IMR-90 (cell line): ENCODE results near the gene NUP98.

ENCODE experiments used
- BHLHE40 ChIP-seq: fragments of 150-350 bp; IDR thresholded peaks from 2 replicates; pipeline ENCODE4 v1.6.1; 2016; ENCODE audit warnings: mild to moderate bottlenecking, low read depth, low read length
- CEBPB ChIP-seq: IDR thresholded peaks from 2 replicates; pipeline ENCODE4 v1.6.1; 2012; ENCODE audit warnings: low read depth, low read length, improper control_type of control experiment
- FOS ChIP-seq: fragments of 150-350 bp; IDR thresholded peaks from 2 replicates; pipeline ENCODE4 v1.6.1; 2016; ENCODE audit warnings: low read depth, low read length
- MAFK ChIP-seq: IDR thresholded peaks from 2 replicates; pipeline ENCODE4 v1.6.1; 2012; ENCODE audit warnings: low read depth, low read length, improper control_type of control experiment
- MXI1 ChIP-seq: IDR thresholded peaks from 2 replicates; pipeline ENCODE4 v1.6.1; 2012; ENCODE audit warnings: low read depth, mild to moderate bottlenecking, low read length, moderate library complexity, borderline replicate concordance
- NFE2L2 ChIP-seq: fragments of 150-350 bp; IDR thresholded peaks from 2 replicates; pipeline ENCODE4 v1.6.1; 2016; ENCODE audit warnings: low read depth, mild to moderate bottlenecking, low read length
- POLR2A ChIP-seq: IDR thresholded peaks from 2 replicates; pipeline ENCODE4 v1.6.1; 2012; ENCODE audit warnings: mild to moderate bottlenecking, low read depth, low read length
- RAD21 ChIP-seq: IDR thresholded peaks from 2 replicates; pipeline ENCODE4 v1.6.1; 2012; ENCODE audit warnings: low read length, improper control_type of control experiment
- RCOR1 ChIP-seq: IDR thresholded peaks from 2 replicates; pipeline ENCODE4 v1.6.1; 2012; ENCODE audit warnings: mild to moderate bottlenecking, low read length, improper control_type of control experiment; ENCODE audit not compliant: insufficient replicate concordance
- RFX5 ChIP-seq: IDR thresholded peaks from 2 replicates; pipeline ENCODE4 v1.8.0; 2012; ENCODE audit warnings: low read depth, mild to moderate bottlenecking, low read length, moderate library complexity
- SMC3 ChIP-seq: fragments of 150-350 bp; IDR thresholded peaks from 2 replicates; pipeline ENCODE4 v1.6.1; 2016; ENCODE audit warnings: low read depth, mild to moderate bottlenecking, antibody characterized with exemption, low read length, moderate library complexity
- TF ChIP-seq, protein P1 (sequence below): conservative IDR thresholded peaks from 2 replicates; pipeline ENCODE4 v1.5.1; 2012; ENCODE audit warnings: mild to moderate bottlenecking, low read depth, low read length, improper control_type of control experiment
- TF ChIP-seq, protein P2 (sequence below): fragments of 150-350 bp; IDR thresholded peaks from 2 replicates; pipeline ENCODE4 v1.6.1; 2016; ENCODE audit warnings: low read depth, mild to moderate bottlenecking, low read length, moderate library complexity, borderline replicate concordance

DNA sequence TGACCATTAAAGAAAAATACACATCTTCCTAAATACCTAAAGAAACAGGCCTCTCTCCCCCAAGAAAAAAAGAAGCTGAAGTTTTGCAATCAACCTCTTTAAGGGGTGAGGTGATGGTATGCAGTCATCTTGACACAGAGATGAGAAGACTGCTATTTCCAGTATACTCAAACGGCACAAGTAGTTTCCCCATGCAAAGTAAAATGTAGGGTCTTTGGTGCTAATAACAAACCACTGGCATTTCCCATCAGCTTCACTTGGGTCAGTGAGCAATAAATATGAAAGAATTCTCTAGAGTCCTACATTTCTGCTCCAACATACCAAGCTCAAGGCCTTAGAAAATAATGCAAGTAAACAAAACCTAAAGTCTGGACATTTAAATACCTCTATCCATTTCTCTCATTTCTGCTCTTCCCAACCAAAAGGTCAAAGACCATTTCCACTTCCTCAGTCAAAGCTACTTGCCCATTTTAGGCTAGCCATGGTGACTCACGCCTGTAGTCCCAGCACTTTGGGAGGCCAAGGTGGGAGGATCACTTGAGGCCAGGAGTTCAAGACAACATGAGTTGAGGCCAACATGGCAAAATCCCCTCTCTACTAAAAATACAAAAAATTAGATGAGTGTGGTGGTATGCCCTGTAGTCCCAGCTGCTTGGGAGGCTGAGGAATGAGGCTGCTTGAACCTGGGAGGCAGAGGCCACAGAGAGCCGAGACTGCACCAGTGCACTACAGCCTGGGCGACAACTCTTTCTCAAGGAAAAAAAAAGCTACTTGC is 86.7 kb downstream of the NUP98 start:
- TF ChIP-seq NFE2L2 (no peak), BHLHE40 (no peak), FOS (no peak), POLR2A (no peak), CEBPB (0 out of 2 replicates have a peak, but pooled peaks have one; percentile 20), MAFK (no peak), MXI1 (no peak), RCOR1 (no peak), SMC3 (no peak), RFX5 (no peak), RAD21 (no peak)
- TF ChIP-seq, protein P1, sequence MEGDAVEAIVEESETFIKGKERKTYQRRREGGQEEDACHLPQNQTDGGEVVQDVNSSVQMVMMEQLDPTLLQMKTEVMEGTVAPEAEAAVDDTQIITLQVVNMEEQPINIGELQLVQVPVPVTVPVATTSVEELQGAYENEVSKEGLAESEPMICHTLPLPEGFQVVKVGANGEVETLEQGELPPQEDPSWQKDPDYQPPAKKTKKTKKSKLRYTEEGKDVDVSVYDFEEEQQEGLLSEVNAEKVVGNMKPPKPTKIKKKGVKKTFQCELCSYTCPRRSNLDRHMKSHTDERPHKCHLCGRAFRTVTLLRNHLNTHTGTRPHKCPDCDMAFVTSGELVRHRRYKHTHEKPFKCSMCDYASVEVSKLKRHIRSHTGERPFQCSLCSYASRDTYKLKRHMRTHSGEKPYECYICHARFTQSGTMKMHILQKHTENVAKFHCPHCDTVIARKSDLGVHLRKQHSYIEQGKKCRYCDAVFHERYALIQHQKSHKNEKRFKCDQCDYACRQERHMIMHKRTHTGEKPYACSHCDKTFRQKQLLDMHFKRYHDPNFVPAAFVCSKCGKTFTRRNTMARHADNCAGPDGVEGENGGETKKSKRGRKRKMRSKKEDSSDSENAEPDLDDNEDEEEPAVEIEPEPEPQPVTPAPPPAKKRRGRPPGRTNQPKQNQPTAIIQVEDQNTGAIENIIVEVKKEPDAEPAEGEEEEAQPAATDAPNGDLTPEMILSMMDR: no peak
- TF ChIP-seq, protein P2, sequence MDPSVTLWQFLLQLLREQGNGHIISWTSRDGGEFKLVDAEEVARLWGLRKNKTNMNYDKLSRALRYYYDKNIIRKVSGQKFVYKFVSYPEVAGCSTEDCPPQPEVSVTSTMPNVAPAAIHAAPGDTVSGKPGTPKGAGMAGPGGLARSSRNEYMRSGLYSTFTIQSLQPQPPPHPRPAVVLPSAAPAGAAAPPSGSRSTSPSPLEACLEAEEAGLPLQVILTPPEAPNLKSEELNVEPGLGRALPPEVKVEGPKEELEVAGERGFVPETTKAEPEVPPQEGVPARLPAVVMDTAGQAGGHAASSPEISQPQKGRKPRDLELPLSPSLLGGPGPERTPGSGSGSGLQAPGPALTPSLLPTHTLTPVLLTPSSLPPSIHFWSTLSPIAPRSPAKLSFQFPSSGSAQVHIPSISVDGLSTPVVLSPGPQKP: no peak
